SK-N-SH treated with all-trans-retinoic acid at 6 μM for 48 hours (cell line): ENCODE results near the gene SMCO4.
"Not testable (repeated sequence)": the region's sequence is repeated elsewhere in the genome, so short reads cannot be mapped to it uniquely, and the experiment has no call there.

ENCODE experiments used
- ATAC-seq: fragments of 200-7000 bp; cut with Tn5 transposase; 3 replicates; pipeline ENCODE4 v1.9.1; 2020; ENCODE audit warnings: mild to moderate bottlenecking, moderate library complexity
- ARNTL ChIP-seq: fragments of 450-650 bp; formaldehyde crosslinking; IDR thresholded peaks from 2 replicates; pipeline ENCODE4 v1.5.0; 2020; ENCODE audit warnings: low read depth, mild to moderate bottlenecking, moderate library complexity, borderline replicate concordance
- CSDC2 ChIP-seq: fragments of 250-450 bp; sonication (Bioruptor Pico); IDR thresholded peaks from 2 replicates; pipeline ENCODE4 v1.5.0; 2020; ENCODE audit warnings: mild to moderate bottlenecking, moderate library complexity
- ESRRG ChIP-seq: fragments of 250-450 bp; sonication (Bioruptor Pico); IDR thresholded peaks from 2 replicates; pipeline ENCODE4 v1.6.1; 2021; ENCODE audit warnings: mild to moderate bottlenecking
- GLIS3 ChIP-seq: fragments of 250-450 bp; sonication (Bioruptor Pico); IDR thresholded peaks from 2 replicates; pipeline ENCODE4 v1.5.0; 2020; ENCODE audit warnings: mild to moderate bottlenecking, moderate library complexity
- ISL1 ChIP-seq: fragments of 250-450 bp; sonication (Bioruptor Pico); IDR thresholded peaks from 2 replicates; pipeline ENCODE4 v2.1.2; 2022; ENCODE audit warnings: mild to moderate bottlenecking, moderate library complexity
- OSR1 ChIP-seq: fragments of 250-450 bp; sonication (Bioruptor Pico); IDR thresholded peaks from 2 replicates; pipeline ENCODE4 v1.8.0; 2022; ENCODE audit warnings: moderate library complexity, mild to moderate bottlenecking, inconsistent platforms
- PPARA ChIP-seq: fragments of 250-450 bp; sonication (Bioruptor Pico); IDR thresholded peaks from 2 replicates; pipeline ENCODE4 v1.5.0; 2020; ENCODE audit warnings: mild to moderate bottlenecking, borderline replicate concordance
- RARB ChIP-seq: fragments of 250-450 bp; sonication (Bioruptor Pico); IDR thresholded peaks from 2 replicates; pipeline ENCODE4 v1.8.0; 2021; ENCODE audit warnings: mild to moderate bottlenecking, moderate library complexity
- SNAI2 ChIP-seq: fragments of 250-450 bp; sonication (Bioruptor Pico); IDR thresholded peaks from 2 replicates; pipeline ENCODE4 v1.5.0; 2020; ENCODE audit warnings: mild to moderate bottlenecking, moderate library complexity
- TCF4 ChIP-seq: fragments of 250-450 bp; sonication (Bioruptor Pico); IDR thresholded peaks from 2 replicates; pipeline ENCODE4 v1.8.0; 2021; ENCODE audit warnings: mild to moderate bottlenecking, moderate library complexity, borderline replicate concordance
- TOX ChIP-seq: fragments of 250-450 bp; sonication (Bioruptor Pico); IDR thresholded peaks from 2 replicates; pipeline ENCODE4 v1.8.0; 2021; ENCODE audit warnings: mild to moderate bottlenecking, moderate library complexity, borderline replicate concordance
- ZC3H10 ChIP-seq: fragments of 250-450 bp; sonication (Bioruptor Pico); IDR thresholded peaks from 2 replicates; pipeline ENCODE4 v1.5.1; 2021; ENCODE audit warnings: mild to moderate bottlenecking, moderate library complexity
- ZFP3 ChIP-seq: fragments of 250-450 bp; sonication (Bioruptor Pico); IDR thresholded peaks from 2 replicates; pipeline ENCODE4 v1.5.0; 2020; ENCODE audit warnings: mild to moderate bottlenecking, moderate library complexity
- ZFP30 ChIP-seq: fragments of 450-650 bp; formaldehyde crosslinking; IDR thresholded peaks from 2 replicates; pipeline ENCODE4 v1.5.0; 2022; ENCODE audit warnings: mild to moderate bottlenecking, moderate library complexity
- ZNF70 ChIP-seq: fragments of 450-650 bp; formaldehyde crosslinking; IDR thresholded peaks from 2 replicates; pipeline ENCODE4 v1.5.0; 2020; ENCODE audit warnings: mild to moderate bottlenecking, moderate library complexity
- ZNF8 ChIP-seq: fragments of 450-650 bp; formaldehyde crosslinking; IDR thresholded peaks from 2 replicates; pipeline ENCODE4 v1.5.0; 2020; ENCODE audit warnings: mild to moderate bottlenecking, moderate library complexity
- TF ChIP-seq, protein P1 (sequence below): fragments of 250-450 bp; sonication (Bioruptor Pico); IDR thresholded peaks from 2 replicates; pipeline ENCODE4 v1.5.1; 2020; ENCODE audit warnings: low read depth, mild to moderate bottlenecking, moderate library complexity
- TF ChIP-seq, protein P2 (sequence below): fragments of 250-450 bp; sonication (Bioruptor Pico); IDR thresholded peaks from 2 replicates; pipeline ENCODE4 v1.5.1; 2021; ENCODE audit warnings: mild to moderate bottlenecking, moderate library complexity
- TF ChIP-seq, protein P3 (sequence below): fragments of 250-450 bp; sonication (Bioruptor Pico); IDR thresholded peaks from 2 replicates; pipeline ENCODE4 v1.8.0; 2020; ENCODE audit warnings: mild to moderate bottlenecking, moderate library complexity, borderline replicate concordance
- TF ChIP-seq, protein P4 (sequence below): fragments of 250-450 bp; sonication (Bioruptor Pico); IDR thresholded peaks from 2 replicates; pipeline ENCODE4 v1.5.0; 2020; ENCODE audit warnings: mild to moderate bottlenecking, moderate library complexity
- TF ChIP-seq, protein P5 (sequence below): fragments of 250-450 bp; sonication (Bioruptor Pico); IDR thresholded peaks from 2 replicates; pipeline ENCODE4 v1.8.0; 2021; ENCODE audit warnings: low read depth, mild to moderate bottlenecking, moderate library complexity, borderline replicate concordance

Gene SMCO4

DNA sequence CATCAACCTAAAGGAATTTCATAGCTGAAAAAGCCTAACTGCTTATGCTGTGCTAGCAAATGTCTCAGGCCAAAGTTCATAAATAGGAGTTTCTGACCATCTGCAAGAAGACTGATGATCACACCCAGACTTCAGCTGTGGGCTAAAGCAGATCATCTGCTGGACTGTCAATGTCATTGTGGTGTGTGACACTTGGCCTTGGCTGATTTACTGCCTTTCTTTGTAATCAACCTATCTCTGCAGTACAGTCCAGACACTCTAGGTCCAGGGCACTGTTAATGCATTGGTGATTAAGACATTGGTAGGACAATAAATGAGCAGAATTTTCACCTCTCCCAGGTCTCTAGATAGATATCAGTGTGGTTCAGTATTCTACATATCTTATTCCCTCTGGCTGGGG lies 40.3 kb upstream of the SMCO4 start:
- ATAC-seq: no peak
- TF ChIP-seq TCF4 (CRISPR knock-in tag): no peak
- no peak for TF ChIP-seq ZNF8 (CRISPR knock-in tag)
- TF ChIP-seq PPARA (CRISPR knock-in tag): no peak
- TF ChIP-seq, protein P1, sequence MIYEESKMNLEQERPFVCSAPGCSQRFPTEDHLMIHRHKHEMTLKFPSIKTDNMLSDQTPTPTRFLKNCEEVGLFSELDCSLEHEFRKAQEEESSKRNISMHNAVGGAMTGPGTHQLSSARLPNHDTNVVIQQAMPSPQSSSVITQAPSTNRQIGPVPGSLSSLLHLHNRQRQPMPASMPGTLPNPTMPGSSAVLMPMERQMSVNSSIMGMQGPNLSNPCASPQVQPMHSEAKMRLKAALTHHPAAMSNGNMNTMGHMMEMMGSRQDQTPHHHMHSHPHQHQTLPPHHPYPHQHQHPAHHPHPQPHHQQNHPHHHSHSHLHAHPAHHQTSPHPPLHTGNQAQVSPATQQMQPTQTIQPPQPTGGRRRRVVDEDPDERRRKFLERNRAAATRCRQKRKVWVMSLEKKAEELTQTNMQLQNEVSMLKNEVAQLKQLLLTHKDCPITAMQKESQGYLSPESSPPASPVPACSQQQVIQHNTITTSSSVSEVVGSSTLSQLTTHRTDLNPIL (CRISPR knock-in tag): no peak
- no peak for TF ChIP-seq ZC3H10 (CRISPR knock-in tag)
- no peak for TF ChIP-seq ISL1 (CRISPR knock-in tag)
- TF ChIP-seq CSDC2 (CRISPR knock-in tag): no peak
- no peak for TF ChIP-seq OSR1
- TF ChIP-seq, protein P2, sequence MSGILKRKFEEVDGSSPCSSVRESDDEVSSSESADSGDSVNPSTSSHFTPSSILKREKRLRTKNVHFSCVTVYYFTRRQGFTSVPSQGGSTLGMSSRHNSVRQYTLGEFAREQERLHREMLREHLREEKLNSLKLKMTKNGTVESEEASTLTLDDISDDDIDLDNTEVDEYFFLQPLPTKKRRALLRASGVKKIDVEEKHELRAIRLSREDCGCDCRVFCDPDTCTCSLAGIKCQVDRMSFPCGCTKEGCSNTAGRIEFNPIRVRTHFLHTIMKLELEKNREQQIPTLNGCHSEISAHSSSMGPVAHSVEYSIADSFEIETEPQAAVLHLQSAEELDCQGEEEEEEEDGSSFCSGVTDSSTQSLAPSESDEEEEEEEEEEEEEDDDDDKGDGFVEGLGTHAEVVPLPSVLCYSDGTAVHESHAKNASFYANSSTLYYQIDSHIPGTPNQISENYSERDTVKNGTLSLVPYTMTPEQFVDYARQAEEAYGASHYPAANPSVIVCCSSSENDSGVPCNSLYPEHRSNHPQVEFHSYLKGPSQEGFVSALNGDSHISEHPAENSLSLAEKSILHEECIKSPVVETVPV (CRISPR knock-in tag): no peak
- TF ChIP-seq, protein P3, sequence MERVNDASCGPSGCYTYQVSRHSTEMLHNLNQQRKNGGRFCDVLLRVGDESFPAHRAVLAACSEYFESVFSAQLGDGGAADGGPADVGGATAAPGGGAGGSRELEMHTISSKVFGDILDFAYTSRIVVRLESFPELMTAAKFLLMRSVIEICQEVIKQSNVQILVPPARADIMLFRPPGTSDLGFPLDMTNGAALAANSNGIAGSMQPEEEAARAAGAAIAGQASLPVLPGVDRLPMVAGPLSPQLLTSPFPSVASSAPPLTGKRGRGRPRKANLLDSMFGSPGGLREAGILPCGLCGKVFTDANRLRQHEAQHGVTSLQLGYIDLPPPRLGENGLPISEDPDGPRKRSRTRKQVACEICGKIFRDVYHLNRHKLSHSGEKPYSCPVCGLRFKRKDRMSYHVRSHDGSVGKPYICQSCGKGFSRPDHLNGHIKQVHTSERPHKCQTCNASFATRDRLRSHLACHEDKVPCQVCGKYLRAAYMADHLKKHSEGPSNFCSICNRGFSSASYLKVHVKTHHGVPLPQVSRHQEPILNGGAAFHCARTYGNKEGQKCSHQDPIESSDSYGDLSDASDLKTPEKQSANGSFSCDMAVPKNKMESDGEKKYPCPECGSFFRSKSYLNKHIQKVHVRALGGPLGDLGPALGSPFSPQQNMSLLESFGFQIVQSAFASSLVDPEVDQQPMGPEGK (CRISPR knock-in tag): no peak
- no peak for TF ChIP-seq ZFP30 (CRISPR knock-in tag)
- no peak for TF ChIP-seq RARB (CRISPR knock-in tag)
- TF ChIP-seq, protein P4, sequence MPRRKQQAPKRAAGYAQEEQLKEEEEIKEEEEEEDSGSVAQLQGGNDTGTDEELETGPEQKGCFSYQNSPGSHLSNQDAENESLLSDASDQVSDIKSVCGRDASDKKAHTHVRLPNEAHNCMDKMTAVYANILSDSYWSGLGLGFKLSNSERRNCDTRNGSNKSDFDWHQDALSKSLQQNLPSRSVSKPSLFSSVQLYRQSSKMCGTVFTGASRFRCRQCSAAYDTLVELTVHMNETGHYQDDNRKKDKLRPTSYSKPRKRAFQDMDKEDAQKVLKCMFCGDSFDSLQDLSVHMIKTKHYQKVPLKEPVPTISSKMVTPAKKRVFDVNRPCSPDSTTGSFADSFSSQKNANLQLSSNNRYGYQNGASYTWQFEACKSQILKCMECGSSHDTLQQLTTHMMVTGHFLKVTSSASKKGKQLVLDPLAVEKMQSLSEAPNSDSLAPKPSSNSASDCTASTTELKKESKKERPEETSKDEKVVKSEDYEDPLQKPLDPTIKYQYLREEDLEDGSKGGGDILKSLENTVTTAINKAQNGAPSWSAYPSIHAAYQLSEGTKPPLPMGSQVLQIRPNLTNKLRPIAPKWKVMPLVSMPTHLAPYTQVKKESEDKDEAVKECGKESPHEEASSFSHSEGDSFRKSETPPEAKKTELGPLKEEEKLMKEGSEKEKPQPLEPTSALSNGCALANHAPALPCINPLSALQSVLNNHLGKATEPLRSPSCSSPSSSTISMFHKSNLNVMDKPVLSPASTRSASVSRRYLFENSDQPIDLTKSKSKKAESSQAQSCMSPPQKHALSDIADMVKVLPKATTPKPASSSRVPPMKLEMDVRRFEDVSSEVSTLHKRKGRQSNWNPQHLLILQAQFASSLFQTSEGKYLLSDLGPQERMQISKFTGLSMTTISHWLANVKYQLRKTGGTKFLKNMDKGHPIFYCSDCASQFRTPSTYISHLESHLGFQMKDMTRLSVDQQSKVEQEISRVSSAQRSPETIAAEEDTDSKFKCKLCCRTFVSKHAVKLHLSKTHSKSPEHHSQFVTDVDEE (CRISPR knock-in tag): no peak
- TF ChIP-seq ESRRG (CRISPR knock-in tag): no peak
- TF ChIP-seq ZNF70 (CRISPR knock-in tag): no peak

DNA sequence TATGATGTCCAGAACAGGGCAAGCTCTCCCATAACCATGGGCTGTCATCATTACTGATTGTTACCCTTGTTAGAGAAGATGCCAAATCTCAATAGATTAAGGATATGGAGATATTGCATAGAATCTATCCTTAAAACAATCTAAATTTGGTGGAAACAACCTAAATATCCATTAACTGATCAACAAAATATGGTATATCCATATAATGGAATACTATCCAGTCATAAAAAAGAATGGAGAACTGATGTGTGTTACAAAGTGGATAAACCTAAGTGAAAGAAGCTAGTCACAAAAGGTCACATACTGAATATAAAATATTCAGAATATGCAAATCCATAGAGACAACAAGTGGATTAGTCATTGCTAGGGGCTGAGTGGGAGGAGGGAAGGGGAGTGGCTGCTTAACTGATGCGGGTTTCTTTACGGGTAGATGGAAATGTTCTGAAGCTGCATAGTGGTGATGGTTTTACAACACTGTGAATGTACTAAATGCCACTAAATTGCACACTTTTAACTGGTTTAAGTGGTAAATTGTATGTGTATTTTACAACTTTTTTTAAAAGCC lies 36.1 kb upstream of the SMCO4 start:
- no peak for ATAC-seq
- TF ChIP-seq ZNF8 (CRISPR knock-in tag): peak; percentile 88
- TF ChIP-seq ZC3H10 (CRISPR knock-in tag): no peak

DNA sequence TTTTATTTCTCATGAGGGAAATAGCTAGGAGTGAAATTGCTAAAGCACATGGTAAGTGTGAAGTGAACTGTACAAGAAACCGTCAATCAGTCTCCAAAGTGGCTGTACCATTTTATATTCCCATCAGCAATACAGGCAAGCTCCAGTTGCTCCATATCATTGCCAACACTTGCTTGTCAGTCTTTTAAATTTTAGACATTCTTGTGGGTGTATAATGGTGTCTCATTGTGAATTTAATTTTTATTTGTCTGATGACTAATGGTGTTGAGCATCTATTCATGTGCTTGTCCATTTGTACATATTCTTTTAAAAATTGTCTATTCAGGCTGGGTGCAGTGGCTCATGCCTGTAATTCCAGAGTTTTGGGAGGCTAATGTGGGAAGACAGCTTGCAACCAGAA lies 34.1 kb upstream of the SMCO4 start:
- no peak for ATAC-seq
- TF ChIP-seq ISL1 (CRISPR knock-in tag): no peak
- TF ChIP-seq RARB (CRISPR knock-in tag): no peak

DNA sequence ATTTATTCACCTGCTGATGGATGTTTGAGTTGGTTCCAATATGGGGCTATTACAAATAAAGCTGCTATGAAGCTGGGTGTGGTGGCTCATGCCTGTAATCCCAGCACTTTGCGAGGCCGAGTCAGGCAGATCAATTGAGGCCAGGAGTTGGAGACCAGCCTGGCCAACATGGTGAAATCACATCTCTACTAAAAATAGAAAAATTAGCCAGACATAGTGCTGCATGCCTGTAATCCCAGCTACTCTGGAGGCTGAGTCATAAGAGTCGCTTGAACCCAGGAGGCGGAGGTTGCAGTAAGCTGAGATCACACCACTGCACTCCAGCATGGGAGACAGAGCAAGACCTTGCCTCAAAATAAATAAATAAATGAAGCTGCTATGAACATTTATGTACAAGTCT lies 33.7 kb upstream of the SMCO4 start:
- not testable (repeated sequence) for ATAC-seq

DNA sequence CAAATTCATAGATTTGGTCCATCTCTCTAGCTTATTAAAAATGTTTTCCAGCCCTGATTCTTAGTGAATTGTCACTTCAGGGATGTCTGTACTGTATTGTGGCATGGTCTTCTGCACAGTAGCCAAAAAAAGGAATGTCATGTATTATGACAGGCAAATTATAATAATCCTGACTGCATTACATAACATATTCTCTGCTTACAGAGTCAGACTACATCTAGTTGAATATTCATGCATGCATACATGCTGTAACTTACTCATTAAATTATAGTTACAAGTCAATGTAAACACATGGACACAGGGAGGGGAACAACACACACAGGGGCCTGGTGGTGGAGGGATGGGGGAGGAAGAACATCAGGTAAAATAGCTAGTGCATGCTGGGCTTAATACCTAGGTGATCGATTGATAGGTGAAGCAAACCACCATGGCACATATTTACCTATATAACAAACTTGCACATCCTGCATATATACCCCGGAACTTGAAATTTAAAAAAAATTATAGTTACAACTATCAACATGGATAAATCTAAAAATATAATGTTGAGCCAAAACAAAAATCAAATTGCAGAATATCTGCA lies 31.5 kb upstream of the SMCO4 start:
- no peak for ATAC-seq
- TF ChIP-seq ZC3H10 (CRISPR knock-in tag) (no peak), ARNTL (CRISPR knock-in tag) (no peak), SNAI2 (CRISPR knock-in tag) (no peak), GLIS3 (CRISPR knock-in tag) (no peak), PPARA (CRISPR knock-in tag) (no peak), TOX (CRISPR knock-in tag) (no peak), OSR1 (no peak), ZFP30 (CRISPR knock-in tag) (no peak), CSDC2 (CRISPR knock-in tag) (no peak), ESRRG (CRISPR knock-in tag) (no peak), ISL1 (CRISPR knock-in tag) (no peak), ZNF8 (CRISPR knock-in tag) (no peak), ZFP3 (CRISPR knock-in tag) (no peak)
- TF ChIP-seq, protein P5, sequence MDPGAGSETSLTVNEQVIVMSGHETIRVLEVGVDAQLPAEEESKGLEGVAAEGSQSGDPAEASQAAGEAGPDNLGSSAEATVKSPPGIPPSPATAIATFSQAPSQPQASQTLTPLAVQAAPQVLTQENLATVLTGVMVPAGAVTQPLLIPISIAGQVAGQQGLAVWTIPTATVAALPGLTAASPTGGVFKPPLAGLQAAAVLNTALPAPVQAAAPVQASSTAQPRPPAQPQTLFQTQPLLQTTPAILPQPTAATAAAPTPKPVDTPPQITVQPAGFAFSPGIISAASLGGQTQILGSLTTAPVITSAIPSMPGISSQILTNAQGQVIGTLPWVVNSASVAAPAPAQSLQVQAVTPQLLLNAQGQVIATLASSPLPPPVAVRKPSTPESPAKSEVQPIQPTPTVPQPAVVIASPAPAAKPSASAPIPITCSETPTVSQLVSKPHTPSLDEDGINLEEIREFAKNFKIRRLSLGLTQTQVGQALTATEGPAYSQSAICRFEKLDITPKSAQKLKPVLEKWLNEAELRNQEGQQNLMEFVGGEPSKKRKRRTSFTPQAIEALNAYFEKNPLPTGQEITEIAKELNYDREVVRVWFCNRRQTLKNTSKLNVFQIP (CRISPR knock-in tag): no peak
- TF ChIP-seq, protein P1 (CRISPR knock-in tag): no peak
